Spinal cord (tissue), 10 donors: ENCODE measurements around the gene TNN. TPM values are rescaled to one million over a fixed set of nuclear protein-coding genes. Genes with fewer than 3 reads are reported as not detected.

Source experiments
- DNase-seq, 6 donors: peaks; one replicate each; pipeline versions ENCODE4 v3.0.0 to v3.0.0-alpha.2; 2013 to 2015; ENCODE audit warnings: low spot score in 6 of 6, low read depth in 4 of 6
- H3K27ac ChIP-seq: one replicate; pipeline ENCODE4 v1.5.1; 2013; ENCODE audit warnings: low read depth, low read length, control low read depth
- H3K27me3 ChIP-seq: one replicate; pipeline ENCODE4 v1.6.1; 2013; ENCODE audit warnings: low read length; ENCODE audit not compliant: control insufficient read depth, insufficient read depth
- H3K36me3 ChIP-seq: one replicate; pipeline ENCODE4 v1.6.1; 2013; ENCODE audit warnings: low read length; ENCODE audit not compliant: control insufficient read depth, insufficient read depth
- H3K4me1 ChIP-seq: one replicate; pipeline ENCODE4 v1.6.1; 2013; ENCODE audit warnings: low read length; ENCODE audit not compliant: control insufficient read depth, insufficient read depth
- H3K4me3 ChIP-seq: one replicate; pipeline ENCODE4 v1.5.1; 2013; ENCODE audit warnings: low read depth, low read length, control low read depth
- H3K9me3 ChIP-seq: one replicate; pipeline ENCODE4 v1.6.1; 2013; ENCODE audit warnings: low read length; ENCODE audit not compliant: control insufficient read depth, insufficient read depth
- WGBS: methylation state at CpG from one replicate; pipeline ENCODE4 v1.1.5; 2013; ENCODE audit warnings: missing lambda C conversion rate; ENCODE audit not compliant: insufficient coverage; 5-methylcytosine and 5-hydroxymethylcytosine counted together
- polyA plus RNA-seq, 2 donors: library from polyadenylated mRNA; unstranded; fragments of 120-200 nt; gene quantifications; one replicate each; pipeline ENCODE4 v1.2.1, GENCODE V29; 2013; ENCODE audit not compliant: insufficient read length in 2 of 2
- total RNA-seq, 2 donors: library from RNA; depleted of rRNA in 1 of 2; stranded (reverse); fragments of 120-200 nt in 1 of 2; fragments of >200 nt in 1 of 2; gene quantifications; one replicate each; pipeline versions ENCODE4 v1.2.3 to v1.2.4, GENCODE V29; 2013 to 2014
- donor health status: healthy.

Gene TNN
- total and polyA plus RNA-seq, 4 donors: 1.6 to 16.4 (median 8.4) TPM

DNA sequence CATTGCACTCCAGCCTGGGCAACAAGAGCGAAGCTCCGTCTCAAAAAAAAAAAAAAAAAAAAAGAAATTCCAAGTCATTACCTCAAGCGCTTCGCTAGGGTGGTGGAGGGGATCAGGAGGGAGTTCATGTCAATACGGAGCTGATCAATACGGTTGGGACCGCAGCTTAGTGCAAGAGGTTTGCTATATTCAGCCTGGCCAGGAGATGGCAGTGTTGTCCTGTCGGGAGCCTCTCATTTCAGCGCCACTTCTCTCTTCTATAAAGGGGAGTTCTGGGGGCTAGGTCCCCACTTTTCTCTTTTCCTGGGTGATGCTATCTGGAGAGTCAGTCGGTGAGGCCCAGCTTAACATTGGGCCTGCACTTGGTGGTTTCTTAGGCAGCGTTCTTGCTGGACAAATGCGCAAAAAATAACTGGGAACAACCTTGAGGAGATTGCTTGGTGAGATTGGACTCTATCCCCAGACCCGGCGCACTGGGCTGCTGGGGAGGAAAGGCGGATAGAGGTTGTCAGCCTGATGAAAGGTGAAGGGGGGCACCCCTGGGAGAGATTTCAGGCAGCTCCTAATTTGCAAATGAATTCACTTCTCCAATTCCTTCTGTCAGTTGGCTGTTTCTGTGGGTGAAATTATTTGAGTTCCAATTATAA, 84.5 kb downstream of the TNN start:
- peaks cover 13% of the 10 kb centered on the region for H3K4me1 ChIP-seq
- 0% methylated on average over 9 of the region's 15 CpGs for WGBS
- DNase-seq: peak in 5 of 6 donors; percentile 39 to 91 (median 59)
- H3K36me3 ChIP-seq: no peaks in the 10 kb centered on the region
- peaks cover 10% of the 10 kb centered on the region for H3K27me3 ChIP-seq
- H3K9me3 ChIP-seq: no peaks in the 10 kb centered on the region
- H3K4me3 ChIP-seq: no peak overlapping the region
- H3K27ac ChIP-seq: no peak overlapping the region

DNA sequence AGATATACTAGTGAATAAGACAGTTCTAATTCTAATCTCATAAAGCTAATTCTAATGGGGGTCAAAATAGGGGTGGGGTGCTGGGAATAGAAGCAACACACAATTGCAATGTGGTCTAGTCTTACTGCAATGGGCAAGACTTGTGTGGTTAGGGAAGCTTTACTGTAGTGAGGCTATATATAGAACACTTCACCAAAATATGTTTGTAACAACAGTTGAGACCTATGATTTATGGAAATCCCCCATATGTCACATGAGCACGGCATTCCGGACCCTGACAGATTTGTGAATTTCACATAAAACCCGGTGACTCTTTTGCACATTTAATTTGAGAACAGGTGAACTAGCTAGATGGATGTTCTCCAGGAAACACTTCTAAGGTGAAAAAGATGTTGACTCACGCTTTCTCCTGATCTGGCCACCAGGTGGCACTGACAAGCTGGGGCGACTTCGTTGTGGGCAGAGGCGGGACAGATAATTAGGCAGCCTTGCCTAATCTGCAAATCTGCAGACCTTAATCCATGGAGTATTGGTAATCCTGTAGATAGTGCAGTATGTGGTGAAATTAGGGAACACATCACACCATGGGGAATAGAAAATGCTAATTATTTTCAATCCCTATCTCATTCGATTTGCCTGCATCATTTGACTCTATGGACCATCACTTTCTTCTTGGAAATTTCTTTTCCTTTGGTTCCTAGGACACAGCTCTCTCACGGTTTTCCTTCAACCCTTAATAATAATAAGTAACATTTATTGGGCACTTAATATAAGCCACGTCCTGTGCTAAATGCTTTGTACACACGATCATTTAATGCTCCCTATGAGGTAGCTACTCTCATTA, 87.2 kb downstream of the TNN start:
- no peak overlapping the region for H3K4me3 ChIP-seq
- no peaks in the 10 kb centered on the region for H3K36me3 ChIP-seq
- H3K4me1 ChIP-seq: peaks cover 25% of the 10 kb centered on the region
- H3K27ac ChIP-seq: no peak overlapping the region
- H3K9me3 ChIP-seq: no peaks in the 10 kb centered on the region
- H3K27me3 ChIP-seq: peaks cover 10% of the 10 kb centered on the region
- DNase-seq: peak in 4 of 6 donors; percentile 48 to 87 (median 60)
- 7% methylated on average over 4 of the region's 11 CpGs for WGBS

DNA sequence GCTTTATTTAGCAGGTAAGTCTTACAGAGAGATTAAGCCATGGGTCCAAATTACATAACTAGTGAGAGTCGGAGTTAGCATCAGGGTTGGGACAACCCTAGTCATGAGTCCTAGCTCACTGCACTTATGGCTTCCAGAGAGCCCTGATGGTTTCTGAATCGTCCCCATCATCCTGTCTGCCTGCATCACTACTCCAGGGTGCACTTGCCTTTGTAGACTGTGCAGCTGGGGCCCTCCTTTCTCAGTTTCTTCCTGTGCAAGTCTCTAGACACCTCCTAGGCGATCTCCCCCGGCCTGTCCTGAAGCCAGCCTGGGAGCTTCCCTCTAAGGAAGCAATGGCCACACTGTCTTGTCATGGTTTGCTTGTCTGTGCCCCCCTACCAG, 87.8 kb downstream of the TNN start:
- peak in 1 of 6 donors; percentile 58 for DNase-seq
- 74% methylated on average over 4 of the region's 4 CpGs for WGBS
- H3K27me3 ChIP-seq: peaks cover 10% of the 10 kb centered on the region
- peaks cover 24% of the 10 kb centered on the region for H3K4me1 ChIP-seq
- H3K4me3 ChIP-seq: no peak overlapping the region
- H3K9me3 ChIP-seq: no peaks in the 10 kb centered on the region
- H3K36me3 ChIP-seq: no peaks in the 10 kb centered on the region
- no peak overlapping the region for H3K27ac ChIP-seq

DNA sequence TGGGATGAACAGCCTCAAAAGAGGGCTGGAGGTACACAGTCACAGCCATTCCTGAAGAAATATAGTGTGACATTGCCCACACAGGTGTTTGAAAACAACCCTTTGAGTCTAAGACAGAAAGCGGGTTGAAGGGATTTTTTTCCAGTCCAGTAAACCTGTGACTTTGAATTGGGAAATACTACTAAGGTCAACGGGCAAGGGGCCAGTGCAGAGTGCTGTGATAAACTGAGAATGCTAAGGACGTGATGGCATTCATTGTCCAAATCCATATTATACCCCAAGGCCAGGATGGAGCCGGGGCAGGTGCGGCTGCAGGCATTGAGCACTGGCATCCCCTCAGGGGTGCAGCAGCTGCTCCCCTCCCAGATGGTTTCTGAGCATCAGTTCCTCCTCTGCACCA, 88.3 kb downstream of the TNN start:
- no peak overlapping the region for H3K4me3 ChIP-seq
- no peak for DNase-seq
- H3K27ac ChIP-seq: no peak overlapping the region
- no peaks in the 10 kb centered on the region for H3K9me3 ChIP-seq
- H3K4me1 ChIP-seq: peaks cover 20% of the 10 kb centered on the region
- H3K27me3 ChIP-seq: peaks cover 10% of the 10 kb centered on the region
- WGBS: 81% methylated on average over 2 of the region's 5 CpGs
- H3K36me3 ChIP-seq: no peaks in the 10 kb centered on the region

DNA sequence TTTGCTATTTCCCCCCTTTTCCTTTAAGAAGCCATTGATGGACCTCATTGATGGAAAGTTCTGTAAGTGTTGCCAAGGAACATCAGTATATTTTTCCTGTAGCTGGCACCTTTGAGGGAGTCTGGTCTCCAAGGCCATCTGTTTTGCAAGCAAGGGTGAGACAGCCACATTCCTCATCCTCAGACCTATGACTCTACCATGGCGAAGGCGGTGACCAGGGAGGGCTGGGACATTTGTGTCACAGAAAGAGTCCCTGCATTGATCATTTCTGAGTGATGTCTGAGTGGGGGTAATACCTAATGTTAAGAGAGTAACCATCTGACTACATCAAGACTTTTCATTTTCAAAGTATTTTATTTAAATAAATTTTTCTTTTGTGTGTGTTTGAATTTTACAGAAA, 89.6 kb downstream of the TNN start:
- H3K27ac ChIP-seq: no peak overlapping the region
- H3K36me3 ChIP-seq: no peaks in the 10 kb centered on the region
- no CpG with 5 or more reads among the region's 2 CpGs for WGBS
- peaks cover 16% of the 10 kb centered on the region for H3K4me1 ChIP-seq
- H3K9me3 ChIP-seq: no peaks in the 10 kb centered on the region
- peaks cover 9% of the 10 kb centered on the region for H3K27me3 ChIP-seq
- H3K4me3 ChIP-seq: no peak overlapping the region
- DNase-seq: no peak

DNA sequence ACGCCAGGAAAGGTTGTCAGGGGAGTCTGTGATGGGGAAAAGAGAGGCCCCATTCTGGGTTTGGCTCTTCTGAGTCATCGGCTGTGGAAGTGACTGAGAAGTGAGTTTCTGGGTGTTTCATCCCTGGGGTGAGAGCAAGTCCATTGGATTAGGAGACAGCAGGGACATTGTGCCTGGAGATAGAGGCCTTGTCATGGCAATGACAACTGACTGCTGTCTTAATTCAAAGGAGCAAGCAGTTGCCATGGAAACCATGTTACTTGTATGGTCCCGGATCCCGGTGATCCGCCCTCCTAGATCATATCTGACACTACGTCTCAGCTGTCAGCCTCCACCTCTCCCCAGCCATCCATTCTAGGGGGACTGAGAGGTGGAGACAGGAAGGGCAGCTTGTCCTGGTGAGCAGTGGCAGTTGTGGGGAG, 90.5 kb downstream of the TNN start:
- DNase-seq: peak in 2 of 6 donors; percentile 61 to 81
- 52% methylated on average over 2 of the region's 6 CpGs for WGBS
- Histone ChIP-seq H3K4me3 (no peak overlapping the region), H3K36me3 (no peaks in the 10 kb centered on the region), H3K27me3 (peaks cover 7% of the 10 kb centered on the region), H3K4me1 (peaks cover 14% of the 10 kb centered on the region), H3K27ac (no peak overlapping the region), H3K9me3 (no peaks in the 10 kb centered on the region)

DNA sequence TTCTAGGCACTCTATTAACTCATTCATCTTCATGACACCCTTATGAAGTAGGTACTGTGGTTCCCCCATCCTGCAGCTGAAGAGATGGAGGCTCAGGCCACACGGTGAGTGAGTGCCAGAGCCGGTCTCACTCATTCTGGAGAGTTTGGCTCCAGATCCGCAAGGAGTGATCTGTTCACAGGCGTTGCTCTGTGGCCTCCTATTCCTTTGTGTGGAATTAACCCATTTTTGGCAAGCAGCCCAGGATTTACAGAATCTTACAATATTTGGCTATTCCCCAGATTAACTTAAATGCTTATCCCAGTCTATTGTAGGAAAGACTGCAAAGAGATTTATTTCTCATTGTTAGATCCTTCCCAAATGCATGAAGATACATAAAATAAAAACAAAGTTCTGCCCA, 95.3 kb downstream of the TNN start:
- peak in 2 of 6 donors; percentile 44 to 67 for DNase-seq
- H3K27ac ChIP-seq: no peak overlapping the region
- no peaks in the 10 kb centered on the region for H3K9me3 ChIP-seq
- H3K4me3 ChIP-seq: no peak overlapping the region
- H3K36me3 ChIP-seq: no peaks in the 10 kb centered on the region
- 25% methylated on average over 4 of the region's 4 CpGs for WGBS
- H3K4me1 ChIP-seq: peaks cover 6% of the 10 kb centered on the region
- H3K27me3 ChIP-seq: no peaks in the 10 kb centered on the region

DNA sequence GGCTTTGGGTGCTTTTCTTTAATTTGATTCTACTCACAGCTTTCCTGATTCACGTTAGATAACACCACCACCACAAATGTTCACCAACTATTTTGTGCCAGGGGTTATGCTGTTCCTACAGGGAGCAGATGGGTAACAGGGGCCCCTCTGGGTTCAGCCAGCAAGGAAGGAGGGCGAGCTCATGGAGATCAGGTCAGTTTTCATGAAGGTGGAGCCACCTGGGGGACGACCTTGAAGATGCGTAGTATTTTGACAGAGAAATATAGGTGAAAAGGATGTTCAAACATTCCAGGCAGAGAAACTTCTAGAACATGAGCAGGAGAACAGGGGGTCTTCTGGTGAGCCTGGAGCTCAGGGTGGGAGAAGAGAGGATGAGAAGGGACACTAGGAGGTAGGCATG, 96.1 kb downstream of the TNN start:
- H3K4me1 ChIP-seq: no peaks in the 10 kb centered on the region
- no peak overlapping the region for H3K4me3 ChIP-seq
- H3K27ac ChIP-seq: no peak overlapping the region
- no peaks in the 10 kb centered on the region for H3K9me3 ChIP-seq
- no peaks in the 10 kb centered on the region for H3K27me3 ChIP-seq
- WGBS: 60% methylated on average over 3 of the region's 4 CpGs
- DNase-seq: no peak
- H3K36me3 ChIP-seq: no peaks in the 10 kb centered on the region

DNA sequence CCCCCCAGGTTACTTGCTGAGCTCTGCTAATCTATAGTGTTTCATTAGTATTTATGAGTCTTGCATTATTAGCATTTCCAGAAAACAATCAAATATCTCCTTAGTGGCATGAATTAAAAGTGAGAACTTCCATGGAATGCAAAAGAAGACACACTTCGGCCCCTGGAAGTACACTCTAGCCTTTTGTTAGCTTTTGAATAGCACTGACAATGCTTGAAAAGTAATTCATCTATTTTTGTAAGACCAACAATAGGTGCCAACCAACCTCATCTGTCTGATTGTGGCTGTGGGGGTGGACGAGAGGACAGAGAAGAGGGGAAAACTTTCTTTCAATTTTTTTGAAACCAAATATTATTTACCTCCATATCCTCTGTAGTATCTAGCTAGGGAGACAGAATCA, 97.1 kb downstream of the TNN start:
- WGBS: no CpG with 5 or more reads among the region's 2 CpGs
- Histone ChIP-seq H3K4me1 (no peaks in the 10 kb centered on the region), H3K4me3 (no peak overlapping the region), H3K9me3 (no peaks in the 10 kb centered on the region), H3K27me3 (no peaks in the 10 kb centered on the region), H3K27ac (no peak overlapping the region), H3K36me3 (no peaks in the 10 kb centered on the region)
- no peak for DNase-seq

DNA sequence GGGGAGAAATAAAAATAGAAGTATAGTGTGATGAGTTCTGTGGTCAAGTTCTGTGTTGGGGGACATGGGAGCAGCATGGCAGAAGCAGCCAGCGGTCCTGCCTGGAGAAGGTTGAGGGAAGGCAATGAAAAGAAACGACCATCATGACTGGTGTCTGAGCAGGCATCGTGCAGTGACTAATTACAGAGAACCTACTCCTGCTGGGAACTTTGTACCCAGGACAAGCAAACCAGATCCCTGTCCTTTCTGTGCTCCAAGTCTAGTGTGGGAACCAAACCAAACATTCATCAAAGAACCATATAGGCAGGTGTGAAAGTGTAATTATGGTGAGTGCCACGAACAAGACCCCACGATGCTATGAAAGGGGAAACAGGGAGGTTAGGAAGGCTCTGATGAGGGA, 99.1 kb downstream of the TNN start:
- 65% methylated on average over 4 of the region's 5 CpGs for WGBS
- H3K4me1 ChIP-seq: no peaks in the 10 kb centered on the region
- no peak for DNase-seq

More for the DNA sequence above, 99.1 kb downstream of the TNN start:
- no peaks in the 10 kb centered on the region for H3K36me3 ChIP-seq
- no peak overlapping the region for H3K27ac ChIP-seq
- H3K9me3 ChIP-seq: no peaks in the 10 kb centered on the region
- H3K4me3 ChIP-seq: no peak overlapping the region
- no peaks in the 10 kb centered on the region for H3K27me3 ChIP-seq
